Suprapubic skin (tissue), 3 donors: ENCODE data around the gene ADA.

Experiments used
- CTCF ChIP-seq, 2 donors: fragments of 200-600 bp in 1 of 2; fragments of 450-650 bp in 1 of 2; sonication (generic) in 1 of 2; IDR thresholded peaks; one replicate each; pipeline ENCODE4 v1.5.1; 2016 to 2019; ENCODE audit warnings: antibody characterized with exemption in 2 of 2, mild to moderate bottlenecking in 1 of 2, moderate library complexity in 1 of 2
- POLR2A ChIP-seq, 2 donors: fragments of 450-650 bp; IDR thresholded peaks; one replicate each; pipeline ENCODE4 v1.6.1; 2017; ENCODE audit warnings: antibody characterized with exemption in 2 of 2, mild to moderate bottlenecking in 2 of 2, moderate library complexity in 2 of 2

- TF ChIP-seq POLR2A (IDR thresholded peaks at IDR 0.05) (no peak), CTCF (IDR thresholded peaks at IDR 0.05) (no peak)
These were observed 49.7 kb downstream of the ADA start for GRCh38 chr20:44601801-44602204.
